K562 (cell line): Measurements from ENCODE around the gene KLHL12. TPM values are rescaled to one million over a fixed set of nuclear protein-coding genes. Genes with fewer than 3 reads are reported as not detected.

ENCODE experiments used
- ADNP ChIP-seq: fragments of 200-800 bp; sonication (Bioruptor generic); IDR thresholded peaks from 2 replicates; pipeline ENCODE4 v1.6.1; 2016; ENCODE audit warnings: missing genetic modification characterization, missing compliant biosample characterization
- ARHGAP35 ChIP-seq: fragments of 450-650 bp; IDR thresholded peaks from 2 replicates; pipeline ENCODE4 v1.6.1; 2018; ENCODE audit not compliant: partially characterized antibody
- ARID1B ChIP-seq: fragments of 450-650 bp; IDR thresholded peaks from 2 replicates; pipeline ENCODE4 v1.6.1; 2016; ENCODE audit warnings: antibody characterized with exemption, mild to moderate bottlenecking, inconsistent platforms
- CSDE1 ChIP-seq, 2 experiments: fragments of 450-650 bp; IDR thresholded peaks; 2 replicates each; pipeline ENCODE4 v1.6.1; 2016; ENCODE audit warnings: mild to moderate bottlenecking in 1 of 2
- ELF1 ChIP-seq: fragments of 200-800 bp; sonication (Bioruptor generic); IDR thresholded peaks from 2 replicates; pipeline ENCODE4 v1.6.1; 2016; ENCODE audit warnings: missing genetic modification characterization, missing compliant biosample characterization
- EWSR1 ChIP-seq: fragments of 450-650 bp; IDR thresholded peaks from 2 replicates; pipeline ENCODE4 v1.6.1; 2018; ENCODE audit warnings: borderline replicate concordance, mild to moderate bottlenecking, low read depth, moderate library complexity; ENCODE audit not compliant: partially characterized antibody
- FOXA3 ChIP-seq, 2 experiments: fragments of 450-650 bp in 1 of 2; sonication (generic) in 1 of 2; formaldehyde crosslinking; IDR thresholded peaks in 1 of 2; conservative IDR thresholded peaks in 1 of 2; 2 replicates each; pipeline versions ENCODE4 v1.4.0 to v1.8.0; 2020 to 2022; ENCODE audit warnings: mild to moderate bottlenecking in 2 of 2, missing genetic modification reagents in 1 of 2
- FOXM1 ChIP-seq, 2 experiments: fragments of 450-650 bp in 1 of 2; sonication (generic) in 1 of 2; formaldehyde crosslinking in 1 of 2; IDR thresholded peaks; 2 replicates each; pipeline versions ENCODE4 v1.6.1 to v1.9.0; 2017 to 2022; ENCODE audit warnings: low read depth in 2 of 2, mild to moderate bottlenecking in 2 of 2, missing genetic modification reagents in 1 of 2, moderate library complexity in 1 of 2
- GATA2 ChIP-seq: sonication (generic); formaldehyde crosslinking; IDR thresholded peaks from 2 replicates; pipeline ENCODE4 v1.4.0; 2020; ENCODE audit warnings: mild to moderate bottlenecking, missing genetic modification reagents
- GTF2A2 ChIP-seq: IDR thresholded peaks from 2 replicates; pipeline ENCODE4 v1.6.1; 2016; ENCODE audit warnings: mild to moderate bottlenecking, missing genetic modification characterization, missing compliant biosample characterization
- IFI16 ChIP-seq: fragments of 250-450 bp; sonication (Bioruptor Pico); IDR thresholded peaks from 2 replicates; pipeline ENCODE4 v2.1.2; 2022; ENCODE audit warnings: mild to moderate bottlenecking, inconsistent platforms
- NR3C1 ChIP-seq: sonication (generic); formaldehyde crosslinking; IDR thresholded peaks from 2 replicates; pipeline ENCODE4 v1.8.1; 2022; ENCODE audit warnings: missing genetic modification reagents
- PURB ChIP-seq: sonication (generic); formaldehyde crosslinking; IDR thresholded peaks from 2 replicates; pipeline ENCODE4 v1.9.0; 2021; ENCODE audit warnings: low read depth, mild to moderate bottlenecking, missing genetic modification reagents
- RBM15 ChIP-seq: fragments of 200-400 bp; formaldehyde crosslinking; IDR thresholded peaks from 2 replicates; pipeline ENCODE4 v1.6.1; 2018; ENCODE audit warnings: mild to moderate bottlenecking, low read length, moderate library complexity; ENCODE audit not compliant: insufficient read depth
- RCOR1 ChIP-seq, 2 experiments: IDR thresholded peaks; 2 replicates each; pipeline ENCODE4 v1.6.1; 2012; ENCODE audit warnings: low read depth in 2 of 2, low read length in 2 of 2, borderline replicate concordance in 1 of 2, improper control_type of control experiment in 1 of 2
- RFX1 ChIP-seq: fragments of 450-650 bp; IDR thresholded peaks from 2 replicates; pipeline ENCODE4 v1.6.1; 2016; ENCODE audit warnings: mild to moderate bottlenecking, moderate library complexity
- SETDB1 ChIP-seq: IDR thresholded peaks from one replicate; pipeline ENCODE4 v1.6.1; 2012; ENCODE audit warnings: low read length, control low read depth, inconsistent platforms
- SMAD4 ChIP-seq: fragments of 250-450 bp; sonication (Bioruptor Pico); conservative IDR thresholded peaks from 2 replicates; pipeline ENCODE4 v1.8.0; 2021; ENCODE audit warnings: inconsistent platforms, mild to moderate bottlenecking, moderate library complexity
- STAG1 ChIP-seq: sonication (generic); formaldehyde crosslinking; IDR thresholded peaks from 2 replicates; pipeline ENCODE4 v1.5.0; 2020; ENCODE audit warnings: missing genetic modification reagents, borderline replicate concordance
- TCF7L2 ChIP-seq: fragments of 150-350 bp; IDR thresholded peaks from 2 replicates; pipeline ENCODE4 v1.6.1; 2016; ENCODE audit warnings: low read depth, mild to moderate bottlenecking, low read length, moderate library complexity
- TRIM28 ChIP-seq: fragments of 450-650 bp; IDR thresholded peaks from 2 replicates; pipeline ENCODE4 v1.6.1; 2017
- U2AF1 ChIP-seq: fragments of 200-400 bp; formaldehyde crosslinking; optimal IDR thresholded peaks from 2 replicates; pipeline ENCODE3; 2017; ENCODE audit warnings: mild to moderate bottlenecking, low read depth, low read length, moderate library complexity
- YBX1 ChIP-seq: fragments of 450-650 bp; IDR thresholded peaks from 2 replicates; pipeline ENCODE4 v1.7.1; 2016; ENCODE audit warnings: mild to moderate bottlenecking
- ZC3H11A ChIP-seq: IDR thresholded peaks from 2 replicates; pipeline ENCODE4 v1.6.1; 2012; ENCODE audit warnings: low read depth, low read length, improper control_type of control experiment
- ZNF77 ChIP-seq: fragments of 250-450 bp; sonication (Bioruptor Pico); IDR thresholded peaks from 2 replicates; pipeline ENCODE4 v1.5.0; 2020
- ZNF785 ChIP-seq: fragments of 250-450 bp; sonication (Bioruptor Pico); IDR thresholded peaks from 2 replicates; pipeline ENCODE4 v1.4.0; 2020; ENCODE audit warnings: mild to moderate bottlenecking
- polyA plus RNA-seq, 8 experiments: library from polyadenylated mRNA; depleted of rRNA in 4 of 8; stranded (reverse) in 5 of 8; unstranded in 3 of 8; fragments of >200 nt; fragmentation: Nextera tagmentation in 2 of 8; fragmentation: Illumina TruSeq in 1 of 8; extraction: Ambion mirVana in 2 of 8; extraction: Trizol in 1 of 8; gene quantifications; 2 replicates each; pipeline versions ENCODE4 v1.2.1 to v1.2.3, GENCODE V29; 2011 to 2014; ENCODE audit warnings: inconsistent platforms in 1 of 8, missing spikeins in 1 of 8
- total RNA-seq, 7 experiments: library from RNA; depleted of rRNA in 6 of 7; stranded (reverse); fragments of >200 nt in 6 of 7; fragmentation: Illumina TruSeq in 2 of 7; extraction: Trizol in 2 of 7; gene quantifications; 2 replicates each; pipeline versions ENCODE4 v1.2.1 to v1.2.3, GENCODE V29; 2011 to 2021; ENCODE audit warnings: low replicate concordance in 1 of 7
- TF ChIP-seq, protein P1 (sequence below): sonication (generic); formaldehyde crosslinking; IDR thresholded peaks from 2 replicates; pipeline ENCODE4 v1.8.0; 2022; ENCODE audit warnings: mild to moderate bottlenecking, missing genetic modification reagents, borderline replicate concordance
- TF ChIP-seq, protein P2 (sequence below): IDR thresholded peaks from 2 replicates; pipeline ENCODE4 v1.6.1; 2011; ENCODE audit warnings: borderline replicate concordance, low read depth, mild to moderate bottlenecking, moderate library complexity, low read length; ENCODE audit not compliant: insufficient read depth, poor library complexity, severe bottlenecking

KLHL12 gene
- total and polyA plus RNA-seq, 9 of the 15 experiments (the other 6 are each of a cell fraction or from before 2014, with no cell fraction given), result 23.1 to 85.1 (median 35.0) TPM

DNA sequence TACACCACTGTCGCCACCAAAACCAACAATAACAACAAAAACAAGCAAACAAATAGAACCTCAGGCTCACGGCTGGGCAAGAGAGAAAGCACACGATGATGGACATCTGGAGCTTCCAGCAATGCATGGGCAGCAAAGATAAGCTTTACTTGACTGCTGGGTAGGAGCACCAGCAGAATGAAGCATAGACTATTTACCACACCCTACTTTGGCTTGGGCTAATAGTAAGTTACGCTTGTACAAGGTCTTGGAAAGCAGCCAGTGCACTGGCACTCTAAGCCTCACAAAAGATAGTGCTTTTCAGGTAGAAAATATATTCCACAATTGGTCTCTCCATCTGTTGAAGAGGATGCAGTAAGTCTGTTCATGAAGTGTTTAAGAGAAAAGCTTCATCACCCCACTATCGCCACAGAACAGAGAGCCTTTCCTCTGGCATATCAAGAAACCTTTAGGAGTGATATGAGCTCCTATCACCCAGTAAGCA, 17.4 kb upstream of the KLHL12 start (continued):
- no peak for TF ChIP-seq ZC3H11A
- TF ChIP-seq, protein P1, sequence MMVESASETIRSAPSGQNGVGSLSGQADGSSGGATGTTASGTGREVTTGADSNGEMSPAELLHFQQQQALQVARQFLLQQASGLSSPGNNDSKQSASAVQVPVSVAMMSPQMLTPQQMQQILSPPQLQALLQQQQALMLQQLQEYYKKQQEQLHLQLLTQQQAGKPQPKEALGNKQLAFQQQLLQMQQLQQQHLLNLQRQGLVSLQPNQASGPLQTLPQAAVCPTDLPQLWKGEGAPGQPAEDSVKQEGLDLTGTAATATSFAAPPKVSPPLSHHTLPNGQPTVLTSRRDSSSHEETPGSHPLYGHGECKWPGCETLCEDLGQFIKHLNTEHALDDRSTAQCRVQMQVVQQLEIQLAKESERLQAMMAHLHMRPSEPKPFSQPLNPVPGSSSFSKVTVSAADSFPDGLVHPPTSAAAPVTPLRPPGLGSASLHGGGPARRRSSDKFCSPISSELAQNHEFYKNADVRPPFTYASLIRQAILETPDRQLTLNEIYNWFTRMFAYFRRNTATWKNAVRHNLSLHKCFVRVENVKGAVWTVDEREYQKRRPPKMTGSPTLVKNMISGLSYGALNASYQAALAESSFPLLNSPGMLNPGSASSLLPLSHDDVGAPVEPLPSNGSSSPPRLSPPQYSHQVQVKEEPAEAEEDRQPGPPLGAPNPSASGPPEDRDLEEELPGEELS (CRISPR knock-in tag), result no peak
- TF ChIP-seq FOXM1 (IDR thresholded peaks at IDR 0.05; ENCODE audit: low read depth), result peak; percentile 88
- no peak for TF ChIP-seq FOXM1 (CRISPR knock-in tag; IDR thresholded peaks at IDR 0.05; ENCODE audit: low read depth)
- no peak for TF ChIP-seq RBM15
- TF ChIP-seq, protein P2, sequence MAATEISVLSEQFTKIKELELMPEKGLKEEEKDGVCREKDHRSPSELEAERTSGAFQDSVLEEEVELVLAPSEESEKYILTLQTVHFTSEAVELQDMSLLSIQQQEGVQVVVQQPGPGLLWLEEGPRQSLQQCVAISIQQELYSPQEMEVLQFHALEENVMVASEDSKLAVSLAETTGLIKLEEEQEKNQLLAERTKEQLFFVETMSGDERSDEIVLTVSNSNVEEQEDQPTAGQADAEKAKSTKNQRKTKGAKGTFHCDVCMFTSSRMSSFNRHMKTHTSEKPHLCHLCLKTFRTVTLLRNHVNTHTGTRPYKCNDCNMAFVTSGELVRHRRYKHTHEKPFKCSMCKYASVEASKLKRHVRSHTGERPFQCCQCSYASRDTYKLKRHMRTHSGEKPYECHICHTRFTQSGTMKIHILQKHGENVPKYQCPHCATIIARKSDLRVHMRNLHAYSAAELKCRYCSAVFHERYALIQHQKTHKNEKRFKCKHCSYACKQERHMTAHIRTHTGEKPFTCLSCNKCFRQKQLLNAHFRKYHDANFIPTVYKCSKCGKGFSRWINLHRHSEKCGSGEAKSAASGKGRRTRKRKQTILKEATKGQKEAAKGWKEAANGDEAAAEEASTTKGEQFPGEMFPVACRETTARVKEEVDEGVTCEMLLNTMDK, result no peak
- peak; percentile 68 for TF ChIP-seq SMAD4
- TF ChIP-seq ARHGAP35, result no peak
- no peak for TF ChIP-seq ZNF785
- no peak; a peak in 1 of 4 replicates for TF ChIP-seq CSDE1 (IDR thresholded peaks at IDR 0.05)
- no peak for TF ChIP-seq NR3C1
- TF ChIP-seq GATA2 (CRISPR knock-in tag), result peak; percentile 89
- no peak for TF ChIP-seq ELF1 (tag)
- no peak for TF ChIP-seq STAG1 (CRISPR knock-in tag)
- no peak for TF ChIP-seq U2AF1
- no peak for TF ChIP-seq ZNF77 (CRISPR knock-in tag)
- no peak for TF ChIP-seq FOXA3 (CRISPR knock-in tag; conservative IDR thresholded peaks at IDR 0.05 in 1 of 2, IDR thresholded peaks at IDR 0.05 in 1 of 2)
- peak; percentile 99 for TF ChIP-seq ARID1B
- TF ChIP-seq ADNP (tag), result peak; percentile 71
- no peak for TF ChIP-seq TCF7L2
- TF ChIP-seq EWSR1, result no peak
- TF ChIP-seq IFI16 (CRISPR knock-in tag), result no peak
- no peak for TF ChIP-seq PURB (CRISPR knock-in tag)
- no peak for TF ChIP-seq SETDB1
- peak; percentile 21 to 76; a peak in 3 of 4 replicates for TF ChIP-seq RCOR1 (IDR thresholded peaks at IDR 0.05; ENCODE audit: borderline replicate concordance in 1 of 2, low read depth in 2 of 2, low read length in 2 of 2)
- no peak for TF ChIP-seq YBX1
- no peak for TF ChIP-seq RFX1
- peak; percentile 52 for TF ChIP-seq TRIM28
- no peak for TF ChIP-seq GTF2A2 (tag)
